Measurements from ENCODE around the gene ZFPM1. TPM values are rescaled to one million over a fixed set of nuclear protein-coding genes. Genes with fewer than 3 reads are reported as not detected.

Gene ZFPM1
- total RNA-seq, 1 experiment from 2014 or later = 3.9 TPM

GRCh38 chr16:88558457-88559442 lies 105.7 kb downstream of the ZFPM1 start:
- Histone ChIP-seq H3K9me3 (ENCODE audit: control insufficient read depth, insufficient read depth, low read depth, low read length) (no peaks in the 10 kb centered on the region), H3K36me3 (ENCODE audit: control insufficient read depth, insufficient read depth, low read length) (no peaks in the 10 kb centered on the region), H3K27ac (ENCODE audit: low read length) (no peak overlapping the region), H3K27me3 (ENCODE audit: control insufficient read depth, insufficient read depth, low read length) (no peaks in the 10 kb centered on the region), H3K4me3 (ENCODE audit: low read depth in 2 of 2, low read length in 2 of 2) (peak overlapping the region in 1 of 2 experiments; percentile 24; a peak in 1 of 4 replicates), H3K4me1 (ENCODE audit: control insufficient read depth, insufficient read depth, low read length) (no peaks in the 10 kb centered on the region)
- ATAC-seq (peak; percentile 81), DNase-seq (ENCODE audit: low read depth, low spot score) (no peak)
- intact Hi-C loops (cut with micrococcal nuclease; ENCODE audit: unreplicated experiment) (no loop called here), in situ Hi-C loops (cut with HindIII; ENCODE audit: low pct_unique_long_range_greater_than_20kb, low sequenced_read_pairs) (no loop called here)
- TF ChIP-seq CTCF (IDR thresholded peaks at IDR 0.05) (peak; percentile 45), TCF7L2 (IDR thresholded peaks at IDR 0.05; ENCODE audit: low read depth, low read length) (no peak)
- CTCF ChIA-PET = interaction anchor here (0.7 to 0.8 kb wide), 4 partner anchors 9 to 176 kb away, joined by 3 to 11 read pairs (median 5); no protein-coding TSS in a partner anchor
- POLR2A ChIA-PET = no interaction called here
- BruUV-seq (replicated peaks) = no TSS peak

DNA sequence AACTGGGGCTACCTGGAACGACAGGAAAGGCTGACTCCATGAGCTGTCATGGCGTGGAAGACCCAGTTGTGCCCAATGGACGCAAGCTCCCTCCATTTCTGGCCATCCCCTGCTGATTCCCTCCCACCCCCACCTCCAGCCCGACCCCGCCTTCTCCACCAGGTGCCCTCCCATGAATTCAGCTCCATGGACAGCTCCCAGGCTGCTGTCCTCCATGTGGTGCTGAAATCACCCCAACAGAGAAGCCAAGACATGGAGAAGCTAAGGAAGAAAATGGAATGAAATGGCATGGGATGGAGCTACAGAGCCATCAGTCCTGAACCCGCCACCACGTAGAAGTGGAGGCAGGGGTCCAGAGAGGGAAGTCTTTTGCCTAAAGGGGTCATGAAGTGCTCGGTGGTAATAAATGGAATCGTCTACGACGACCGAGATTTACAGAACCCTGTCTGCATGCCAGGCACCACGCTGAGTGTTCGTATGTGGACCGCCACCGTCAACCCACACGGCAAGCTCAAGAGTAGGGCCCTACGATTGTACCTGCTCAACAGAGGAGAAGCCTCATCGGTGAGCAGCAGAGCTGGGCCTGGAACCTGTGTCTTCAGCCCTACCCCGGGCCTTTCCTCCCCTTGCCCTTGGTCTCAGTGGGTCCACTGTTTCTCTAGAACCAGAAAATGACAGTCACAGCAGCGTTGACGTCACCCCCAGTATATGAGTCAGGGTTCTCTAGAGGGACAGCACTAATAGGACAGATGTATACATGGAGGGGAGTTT lies 107.8 kb downstream of the ZFPM1 start:
- H3K4me3 ChIP-seq (ENCODE audit: low read depth in 2 of 2, low read length in 2 of 2) = no peak overlapping the region
- no peaks in the 10 kb centered on the region for H3K4me1 ChIP-seq (ENCODE audit: control insufficient read depth, insufficient read depth, low read length)
- intact Hi-C loops (cut with micrococcal nuclease; ENCODE audit: unreplicated experiment) = no loop called here
- no peaks in the 10 kb centered on the region for H3K27me3 ChIP-seq (ENCODE audit: control insufficient read depth, insufficient read depth, low read length)
- ATAC-seq = no peak
- in situ Hi-C loops (cut with HindIII; ENCODE audit: low pct_unique_long_range_greater_than_20kb, low sequenced_read_pairs) = no loop called here
- no peak for DNase-seq (ENCODE audit: low read depth, low spot score)
- ChIA-PET CTCF (interaction anchor here (0.7 kb wide), 2 partner anchors 8 to 221 kb away, joined by 3 read pairs; no protein-coding TSS in a partner anchor), POLR2A (interaction anchor here (0.9 kb wide), 1 partner anchor 9 kb away, joined by 4 read pairs; the partner anchor contains the start of gene ZC3H18)
- no TSS peak for BruUV-seq (replicated peaks)
- no peak overlapping the region for H3K27ac ChIP-seq (ENCODE audit: low read length)
- no peaks in the 10 kb centered on the region for H3K9me3 ChIP-seq (ENCODE audit: control insufficient read depth, insufficient read depth, low read depth, low read length)
- no peaks in the 10 kb centered on the region for H3K36me3 ChIP-seq (ENCODE audit: control insufficient read depth, insufficient read depth, low read length)
- TF ChIP-seq SIN3A (IDR thresholded peaks at IDR 0.05; ENCODE audit: borderline replicate concordance, insufficient read depth, low read depth, low read length) (no peak), POLR2AphosphoS5 (IDR thresholded peaks at IDR 0.05; ENCODE audit: low read depth, low read length) (no peak), TCF7L2 (IDR thresholded peaks at IDR 0.05; ENCODE audit: low read depth, low read length) (no peak), CTCF (IDR thresholded peaks at IDR 0.05) (no peak), REST (IDR thresholded peaks at IDR 0.05; ENCODE audit: insufficient read depth in 1 of 2, low read depth in 2 of 2, low read length in 1 of 2) (peak; percentile 95)

All from Panc1 (cell line).